Gastrocnemius medialis (tissue), 4 donors: ENCODE data around the gene PIK3CA.

Experiments
- CTCF ChIP-seq, 5 experiments: fragments of 450-650 bp in 3 of 5; fragments of 200-600 bp in 2 of 5; sonication (generic) in 2 of 5; IDR thresholded peaks in 4 of 5; conservative IDR thresholded peaks in 1 of 5; 1 replicate in 4 of 5; 2 replicates in 1 of 5; pipeline ENCODE4 v1.5.1; 2016 to 2019; ENCODE audit warnings: antibody characterized with exemption in 5 of 5, mild to moderate bottlenecking in 3 of 5, moderate library complexity in 3 of 5
- POLR2A ChIP-seq, 2 donors: fragments of 450-650 bp; IDR thresholded peaks; one replicate each; pipeline ENCODE4 v1.6.1; 2017; ENCODE audit warnings: antibody characterized with exemption in 2 of 2, mild to moderate bottlenecking in 2 of 2, moderate library complexity in 2 of 2

GRCh38 chr3:179236669-179237301, 88.6 kb downstream of the PIK3CA start:
- TF ChIP-seq CTCF (IDR thresholded peaks at IDR 0.05 in 4 of 5, conservative IDR thresholded peaks at IDR 0.05 in 1 of 5) (no peak), POLR2A (IDR thresholded peaks at IDR 0.05) (no peak)
